Heart right ventricle (tissue), 16 donors: ENCODE results near the gene SLC39A8. TPM values are rescaled to one million over a fixed set of nuclear protein-coding genes. Genes with fewer than 3 reads are reported as not detected.

Experiments
- ATAC-seq, 8 donors: fragments of 200-7000 bp; cut with Tn5 transposase; one replicate each; pipeline ENCODE4 v1.9.1; 2020; ENCODE audit warnings: mild to moderate bottlenecking in 8 of 8, moderate library complexity in 8 of 8, moderate number of reproducible peaks in 1 of 8
- DNase-seq, 2 donors: peaks; one replicate each; pipeline ENCODE4 v3.0.0-alpha.2; 2020
- H3K27ac ChIP-seq, 10 donors: fragments of 200-600 bp; sonication (generic) in 2 of 10; one replicate each; pipeline versions ENCODE4 v1.5.0 to v1.8.0; 2020 to 2022; ENCODE audit warnings: mild to moderate bottlenecking in 3 of 10
- H3K27me3 ChIP-seq, 7 donors: fragments of 200-600 bp; one replicate each; pipeline ENCODE4 v1.8.0; 2021 to 2022; ENCODE audit warnings: mild to moderate bottlenecking in 2 of 7
- H3K36me3 ChIP-seq, 9 donors: fragments of 200-600 bp; sonication (generic) in 1 of 9; one replicate each; pipeline versions ENCODE4 v1.5.0 to v1.8.0; 2020 to 2022; ENCODE audit warnings: mild to moderate bottlenecking in 2 of 9
- H3K4me1 ChIP-seq, 9 donors: fragments of 200-600 bp; sonication (generic) in 1 of 9; one replicate each; pipeline versions ENCODE4 v1.5.0 to v1.8.0; 2020 to 2022; ENCODE audit warnings: mild to moderate bottlenecking in 4 of 9
- H3K4me3 ChIP-seq, 10 donors: fragments of 200-600 bp; sonication (generic) in 2 of 10; one replicate each; pipeline versions ENCODE4 v1.5.0 to v1.8.0; 2020 to 2022; ENCODE audit warnings: mild to moderate bottlenecking in 7 of 10, moderate library complexity in 2 of 10
- H3K9me3 ChIP-seq, 11 donors: fragments of 200-600 bp in 10 of 11; sonication (generic) in 2 of 11; one replicate each; pipeline versions ENCODE4 v1.5.0 to v1.8.0; 2013 to 2022; ENCODE audit warnings: mild to moderate bottlenecking in 2 of 11, control low read depth in 1 of 11, moderate library complexity in 1 of 11
- CTCF ChIP-seq, 9 donors: fragments of 200-600 bp; sonication (generic) in 2 of 9; IDR thresholded peaks; one replicate each; pipeline versions ENCODE4 v1.5.0 to v1.8.0; 2021 to 2022; ENCODE audit warnings: antibody characterized with exemption in 9 of 9, mild to moderate bottlenecking in 5 of 9, moderate library complexity in 1 of 9
- WGBS, 2 donors: extraction: QIAGEN DNeasy Blood & Tissue Kit; methylation state at CpG; one replicate each; pipeline ENCODE4 v1.1.7; 2013; ENCODE audit warnings: inconsistent platforms in 1 of 2; 5-methylcytosine and 5-hydroxymethylcytosine counted together
- intact Hi-C, 10 donors: fragments of 100-400 bp; cut with DNase I; formaldehyde crosslinking; loops; one replicate each; pipeline versions ENCODE4 v1.11.1 to v1.14.2; 2022
- polyA plus RNA-seq, 2 donors: library from polyadenylated mRNA; stranded (reverse); fragments of 200-250 nt; gene quantifications; one replicate each; pipeline ENCODE4 v1.2.3, GENCODE V29; 2013
- total RNA-seq, 10 donors: library from RNA; stranded (reverse); fragmentation: NEBNext Ultra II Directional in 3 of 10; extraction: Animal tissue kit (Norgen Biotek cat#: 25700) in 3 of 10; gene quantifications; one replicate each; pipeline versions ENCODE4 v1.2.1 to v1.2.4, GENCODE V29; 2021 to 2023
- donor health status: Arrhythmogenic right ventricular cardiomyopathy.
- donor health status: ischemic (EF 13 %, LVEDD 7.1; RV severe dilation, severe dysfunction).
- donor health status: healthy with polysubstance abuse.
- donor health status: DM: no; HTN: yes; CAD: no.
- donor health status: DM: no; HTN: no; CAD: no.
- donor health status: ischemic (EF 25% LVEDD 6.9; RV normal size, moderate dysfunction).
- donor health status: ischemic (EF 25% LVEDD 5.7; RV mildly dilated, moderate dysfunction).
- donor health status: healthy.
- donor health status: DM: yes; HTN: yes; CAD: no.
- donor health status: Ischemic cardiomyopathy.
- donor health status: ischemic (EF 35%, LVEDD 5.7; RV mildly dilated, moderate dysfunction).
- donor health status: nonischemic (EF 11% LVEDD 7.7; RV severe dilation, severe dysfunction).
- donor health status: DM: yes; HTN: yes; CAD: no.
- donor health status: PGD.
- donor health status: ischemic (EF 29% LVEDD 5.4; RV normal size, mild dysfunction).
- donor health status: nonischemic (EF 23%, LVEDD 6.1; RV moderate dilation, normal function).

Gene SLC39A8
- total and polyA plus RNA-seq, 12 donors = 1.00 to 11.0 (median 2.8) TPM

DNA sequence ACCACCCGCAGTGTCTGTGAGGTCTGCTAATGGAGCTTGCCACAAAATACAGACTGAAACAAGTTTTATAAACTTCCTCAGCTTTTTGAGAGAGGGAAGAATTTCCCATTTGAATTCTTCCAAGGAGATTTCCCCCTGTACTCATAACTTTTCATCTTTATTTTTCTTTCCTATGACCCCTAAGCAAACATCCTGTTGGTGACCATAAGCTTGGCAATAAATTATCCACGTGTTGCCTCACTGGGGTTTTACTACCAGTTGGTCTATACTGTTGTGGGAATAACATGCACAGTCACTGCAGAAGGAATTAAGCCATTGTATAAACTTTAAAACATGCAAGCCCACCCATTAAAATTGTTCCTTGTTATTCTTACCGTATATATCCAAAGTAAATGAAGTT, 86.2 kb downstream of the SLC39A8 start:
- no peak for ATAC-seq
- no peaks in the 10 kb centered on the region for H3K4me1 ChIP-seq
- WGBS, 2 donors = 70 to 74% methylated on average over 3 of the region's 3 CpGs

GRCh38 chr4:102256321-102256720, 89.0 kb downstream of the SLC39A8 start:
- Histone ChIP-seq H3K27me3 (no peaks in the 10 kb centered on the region), H3K36me3 (no peaks in the 10 kb centered on the region), H3K9me3 (no peaks in the 10 kb centered on the region), H3K27ac (no peak overlapping the region), H3K4me3 (no peak overlapping the region), H3K4me1 (no peaks in the 10 kb centered on the region)
- WGBS, 2 donors = 70% methylated on average over 3 of the region's 3 CpGs
- intact Hi-C loops = no loop called here
- TF ChIP-seq CTCF (IDR thresholded peaks at IDR 0.05) = no peak
- no peak for DNase-seq
- ATAC-seq = no peak

More for the DNA sequence above, 86.2 kb downstream of the SLC39A8 start:
- DNase-seq = no peak
- intact Hi-C loops = no loop called here
- Histone ChIP-seq H3K36me3 (no peaks in the 10 kb centered on the region), H3K9me3 (no peaks in the 10 kb centered on the region), H3K27me3 (no peaks in the 10 kb centered on the region), H3K27ac (no peak overlapping the region), H3K4me3 (no peak overlapping the region)
- TF ChIP-seq CTCF (IDR thresholded peaks at IDR 0.05) = no peak

GRCh38 chr4:102253860-102254259, 91.4 kb downstream of the SLC39A8 start:
- no peak overlapping the region for H3K4me3 ChIP-seq
- no peaks in the 10 kb centered on the region for H3K9me3 ChIP-seq
- TF ChIP-seq CTCF (IDR thresholded peaks at IDR 0.05) = no peak
- DNase-seq (no peak), ATAC-seq (no peak)
- H3K36me3 ChIP-seq = no peaks in the 10 kb centered on the region
- intact Hi-C loops = no loop called here
- WGBS, 2 donors = 88 to 92% methylated on average over 2 of the region's 2 CpGs
- no peak overlapping the region for H3K27ac ChIP-seq
- no peaks in the 10 kb centered on the region for H3K27me3 ChIP-seq
- no peaks in the 10 kb centered on the region for H3K4me1 ChIP-seq

DNA sequence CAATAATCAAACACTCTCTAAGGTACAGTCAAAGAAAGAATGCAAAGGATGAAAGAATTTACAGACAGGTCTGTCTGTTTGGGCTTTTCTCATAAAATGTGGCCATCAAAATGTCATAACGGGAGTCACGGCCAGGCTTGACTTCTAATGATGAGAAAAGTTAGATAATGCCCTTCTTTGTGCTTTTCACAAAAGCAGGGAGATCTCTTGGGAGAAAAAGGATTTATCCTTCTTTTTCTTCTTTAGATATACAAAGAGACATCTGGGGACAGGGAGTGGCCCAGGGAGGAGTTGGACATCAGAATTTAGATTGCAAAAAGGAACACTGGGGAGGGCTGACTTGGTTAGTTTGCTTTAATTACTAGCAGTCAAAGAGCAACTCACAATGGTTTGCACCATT, 93.1 kb downstream of the SLC39A8 start:
- no peaks in the 10 kb centered on the region for H3K36me3 ChIP-seq
- H3K4me3 ChIP-seq = no peak overlapping the region
- no peak overlapping the region for H3K27ac ChIP-seq
- no peaks in the 10 kb centered on the region for H3K4me1 ChIP-seq
- WGBS, 2 donors = 84 to 88% methylated on average over 2 of the region's 2 CpGs
- H3K27me3 ChIP-seq = no peaks in the 10 kb centered on the region
- intact Hi-C loops = no loop called here
- ATAC-seq = no peak
- DNase-seq = no peak
- H3K9me3 ChIP-seq = no peaks in the 10 kb centered on the region
- TF ChIP-seq CTCF (IDR thresholded peaks at IDR 0.05) = no peak

DNA sequence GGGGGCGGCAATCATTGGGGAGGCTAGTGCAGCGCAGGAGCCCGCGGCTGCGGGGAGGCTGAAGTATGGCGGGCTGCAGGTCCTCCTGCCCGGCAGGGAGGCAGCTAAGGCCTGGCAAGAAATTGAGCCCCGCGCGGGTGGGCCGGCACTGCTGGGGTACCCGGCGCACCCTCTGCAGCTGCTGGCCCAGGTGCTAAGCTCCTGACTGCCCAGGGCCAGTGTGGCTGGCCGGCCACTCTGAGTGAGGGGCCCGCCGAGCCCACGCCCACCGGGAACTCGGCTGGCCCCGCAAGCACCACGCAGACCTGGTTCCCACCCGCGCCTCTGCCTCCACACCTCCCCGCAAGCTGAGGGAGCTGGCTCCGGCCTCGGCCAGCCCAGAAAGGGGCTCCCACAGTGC, 94.9 kb downstream of the SLC39A8 start:
- Histone ChIP-seq H3K4me1 (no peaks in the 10 kb centered on the region), H3K4me3 (no peak overlapping the region), H3K9me3 (no peaks in the 10 kb centered on the region), H3K27me3 (no peaks in the 10 kb centered on the region), H3K36me3 (no peaks in the 10 kb centered on the region), H3K27ac (no peak overlapping the region)
- 82 to 85% methylated on average over 25 to 26 of the region's 26 CpGs for WGBS, 2 donors
- ATAC-seq = no peak
- no peak for DNase-seq
- intact Hi-C loops = no loop called here
- TF ChIP-seq CTCF (IDR thresholded peaks at IDR 0.05) = no peak
